Upper lobe of left lung (tissue), 6 donors: ENCODE results near the gene NBEAL2. TPM values are rescaled to one million over a fixed set of nuclear protein-coding genes. Genes with fewer than 3 reads are reported as not detected.

Experiments
- ATAC-seq, 2 donors: fragments of 200-7000 bp; cut with Tn5 transposase; one replicate each; pipeline ENCODE4 v1.9.1; 2022; ENCODE audit warnings: mild to moderate bottlenecking in 2 of 2, moderate library complexity in 2 of 2; ENCODE audit not compliant: low FRiP score in 2 of 2
- DNase-seq, 2 donors: peaks; one replicate each; pipeline ENCODE4 v3.0.0-alpha.2; 2019 to 2020
- H3K27ac ChIP-seq, 4 donors: fragments of 200-600 bp; sonication (generic); one replicate each; pipeline ENCODE4 v1.5.1; 2016 to 2019
- H3K27me3 ChIP-seq, 4 donors: fragments of 200-600 bp; sonication (generic); one replicate each; pipeline ENCODE4 v1.5.1; 2017 to 2019
- H3K36me3 ChIP-seq, 4 donors: fragments of 200-600 bp; sonication (generic); one replicate each; pipeline ENCODE4 v1.5.1; 2016 to 2019
- H3K4me1 ChIP-seq, 4 donors: fragments of 200-600 bp; sonication (generic); one replicate each; pipeline ENCODE4 v1.5.1; 2018 to 2019
- H3K4me3 ChIP-seq, 4 donors: fragments of 200-600 bp; sonication (generic); one replicate each; pipeline ENCODE4 v1.5.1; 2017 to 2019; ENCODE audit warnings: mild to moderate bottlenecking in 2 of 4, moderate library complexity in 1 of 4
- H3K9me3 ChIP-seq, 4 donors: fragments of 200-600 bp; sonication (generic); one replicate each; pipeline ENCODE4 v1.5.1; 2018 to 2019
- EP300 ChIP-seq, 4 donors: sonication (generic); formaldehyde crosslinking; IDR thresholded peaks; one replicate each; pipeline ENCODE4 v1.5.1; 2017; ENCODE audit warnings: antibody characterized with exemption in 4 of 4, control low read depth in 2 of 4
- POLR2A ChIP-seq, 4 donors: fragments of 450-650 bp; IDR thresholded peaks; one replicate each; pipeline ENCODE4 v1.5.1; 2016 to 2017; ENCODE audit warnings: antibody characterized with exemption in 4 of 4, mild to moderate bottlenecking in 2 of 4
- POLR2AphosphoS5 ChIP-seq, 2 donors: sonication (generic); formaldehyde crosslinking; IDR thresholded peaks; one replicate each; pipeline ENCODE4 v1.5.1; 2017; ENCODE audit warnings: antibody characterized with exemption in 2 of 2
- WGBS, 2 donors: methylation state at CpG; one replicate each; pipeline ENCODE4 v1.1.5; 2017 to 2018; 5-methylcytosine and 5-hydroxymethylcytosine counted together
- total RNA-seq, 6 donors: library from RNA; depleted of rRNA in 4 of 6; stranded (reverse); fragments of >200 nt in 4 of 6; gene quantifications; one replicate each; pipeline versions ENCODE4 v1.1.0 to v1.2.1, GENCODE V29; 2016 to 2021
- TF ChIP-seq, protein P1 (sequence below), 6 experiments: fragments of 450-650 bp in 4 of 6; fragments of 200-600 bp in 2 of 6; sonication (generic) in 2 of 6; IDR thresholded peaks; one replicate each; pipeline ENCODE4 v1.5.1; 2016 to 2019; ENCODE audit warnings: antibody characterized with exemption in 6 of 6
- donor health status: DM: no; HTN: no; CAD: no; lungs with moderate emphysema.
- donor health status: DM: no; HTN: yes; CAD: no; lungs with severe emphysema.

The NBEAL2 gene
- total RNA-seq, 6 donors from 2014 or later, result 94.7 to 436 (median 163) TPM

GRCh38 chr3:46935168-46935858 is 44.2 kb upstream of the NBEAL2 start:
- 37 to 53% methylated on average over 6 to 7 of the region's 7 CpGs for WGBS, 2 donors
- Histone ChIP-seq H3K4me1 (peaks cover 77 to 97% (median 82%) of the 10 kb centered on the region in 4 donors), H3K4me3 (no peak overlapping the region), H3K9me3 (no peaks in the 10 kb centered on the region), H3K36me3 (peaks cover 0 to 32% (median 19%) of the 10 kb centered on the region in 4 donors), H3K27ac (peak overlapping the region; percentile 83 to 90 (median 84)), H3K27me3 (no peaks in the 10 kb centered on the region)
- peak; percentile 79 to 84 for ATAC-seq
- DNase-seq, result peak in 1 of 2 donors; percentile 93
- TF ChIP-seq EP300 (IDR thresholded peaks at IDR 0.05) (peak in 2 of 4 donors; percentile 31 to 83), POLR2AphosphoS5 (IDR thresholded peaks at IDR 0.05) (peak; percentile 47 to 65), POLR2A (IDR thresholded peaks at IDR 0.05) (peak in 1 of 4 donors; percentile 21)
- TF ChIP-seq, protein P1, sequence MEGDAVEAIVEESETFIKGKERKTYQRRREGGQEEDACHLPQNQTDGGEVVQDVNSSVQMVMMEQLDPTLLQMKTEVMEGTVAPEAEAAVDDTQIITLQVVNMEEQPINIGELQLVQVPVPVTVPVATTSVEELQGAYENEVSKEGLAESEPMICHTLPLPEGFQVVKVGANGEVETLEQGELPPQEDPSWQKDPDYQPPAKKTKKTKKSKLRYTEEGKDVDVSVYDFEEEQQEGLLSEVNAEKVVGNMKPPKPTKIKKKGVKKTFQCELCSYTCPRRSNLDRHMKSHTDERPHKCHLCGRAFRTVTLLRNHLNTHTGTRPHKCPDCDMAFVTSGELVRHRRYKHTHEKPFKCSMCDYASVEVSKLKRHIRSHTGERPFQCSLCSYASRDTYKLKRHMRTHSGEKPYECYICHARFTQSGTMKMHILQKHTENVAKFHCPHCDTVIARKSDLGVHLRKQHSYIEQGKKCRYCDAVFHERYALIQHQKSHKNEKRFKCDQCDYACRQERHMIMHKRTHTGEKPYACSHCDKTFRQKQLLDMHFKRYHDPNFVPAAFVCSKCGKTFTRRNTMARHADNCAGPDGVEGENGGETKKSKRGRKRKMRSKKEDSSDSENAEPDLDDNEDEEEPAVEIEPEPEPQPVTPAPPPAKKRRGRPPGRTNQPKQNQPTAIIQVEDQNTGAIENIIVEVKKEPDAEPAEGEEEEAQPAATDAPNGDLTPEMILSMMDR (IDR thresholded peaks at IDR 0.05), result peak in 5 of 6 experiments; percentile 20 to 77 (median 43)

- H3K4me1 ChIP-seq, result peaks cover 69 to 93% (median 75%) of the 10 kb centered on the region in 4 donors
- peak overlapping the region; percentile 83 to 90 (median 84) for H3K27ac ChIP-seq
- TF ChIP-seq EP300 (IDR thresholded peaks at IDR 0.05) (no peak), POLR2A (IDR thresholded peaks at IDR 0.05) (no peak), POLR2AphosphoS5 (IDR thresholded peaks at IDR 0.05) (no peak)
- TF ChIP-seq, protein P1 (IDR thresholded peaks at IDR 0.05), result no peak
- peak in 1 of 2 donors; percentile 17 for ATAC-seq
- H3K27me3 ChIP-seq, result no peaks in the 10 kb centered on the region
- H3K36me3 ChIP-seq, result peaks cover 0 to 39% (median 19%) of the 10 kb centered on the region in 4 donors
- 52 to 75% methylated on average over 7 of the region's 7 CpGs for WGBS, 2 donors
- no peaks in the 10 kb centered on the region for H3K9me3 ChIP-seq
- no peak overlapping the region for H3K4me3 ChIP-seq
- DNase-seq, result no peak
Measured at GRCh38 chr3:46935989-46936558, 43.4 kb upstream of the NBEAL2 start.

DNA sequence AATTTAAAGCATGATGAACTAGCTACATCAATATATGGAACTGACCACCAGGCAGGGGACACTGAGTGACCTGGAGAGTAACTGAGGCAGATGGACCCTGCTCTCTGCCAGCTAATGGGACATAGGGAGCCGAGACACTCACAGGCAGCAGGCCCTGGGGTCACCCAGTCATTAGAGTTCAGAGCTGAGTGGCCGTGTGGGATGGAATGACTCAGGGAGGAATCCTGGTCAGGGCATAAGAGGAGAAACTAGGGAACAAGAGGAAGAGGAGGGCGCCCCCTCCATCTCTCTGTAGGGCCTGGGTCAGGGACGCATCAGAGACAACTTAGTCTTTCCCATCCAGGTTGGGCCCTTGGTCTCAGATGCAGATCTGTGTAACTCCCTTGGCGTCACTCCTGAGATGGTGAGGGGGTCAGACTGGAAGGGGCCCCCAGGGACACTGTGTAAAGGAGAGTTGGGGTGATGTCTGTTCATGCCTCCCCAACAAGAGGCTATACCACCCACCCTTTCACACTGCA is 42.7 kb upstream of the NBEAL2 start:
- no peak overlapping the region for H3K4me3 ChIP-seq
- 83 to 92% methylated on average over 5 of the region's 5 CpGs for WGBS, 2 donors
- DNase-seq (no peak), ATAC-seq (no peak)
- H3K9me3 ChIP-seq, result no peaks in the 10 kb centered on the region
- H3K27ac ChIP-seq, result peak overlapping the region; percentile 83 to 90 (median 84)
- H3K27me3 ChIP-seq, result no peaks in the 10 kb centered on the region
- peaks cover 62 to 90% (median 67%) of the 10 kb centered on the region in 4 donors for H3K4me1 ChIP-seq
- H3K36me3 ChIP-seq, result peaks cover 0 to 39% (median 19%) of the 10 kb centered on the region in 4 donors
- TF ChIP-seq POLR2A (IDR thresholded peaks at IDR 0.05) (no peak), EP300 (IDR thresholded peaks at IDR 0.05) (no peak), POLR2AphosphoS5 (IDR thresholded peaks at IDR 0.05) (no peak)
- TF ChIP-seq, protein P1 (IDR thresholded peaks at IDR 0.05), result no peak

DNA sequence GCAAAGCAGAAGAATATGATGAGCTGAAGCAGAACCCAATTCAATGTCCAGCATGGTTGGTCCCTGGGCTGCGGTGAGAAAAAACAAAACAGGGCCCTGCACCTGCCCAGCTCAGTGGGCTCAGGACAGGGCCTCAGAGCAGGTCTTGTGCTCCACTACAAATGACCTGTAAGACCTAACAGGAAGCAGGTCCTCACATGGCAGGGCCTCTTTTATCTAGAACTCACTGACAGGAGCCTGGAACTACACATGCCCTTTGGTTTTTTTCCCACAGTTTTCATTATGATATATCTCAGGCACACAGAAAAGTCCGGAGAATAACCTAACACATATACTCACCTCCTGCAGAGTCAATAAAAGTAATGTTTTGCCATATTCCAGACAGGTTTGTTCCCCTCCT is 41.3 kb upstream of the NBEAL2 start:
- ATAC-seq, result no peak

More for the DNA sequence above, 41.3 kb upstream of the NBEAL2 start:
- no peak for TF ChIP-seq POLR2AphosphoS5 (IDR thresholded peaks at IDR 0.05)
- no peak for TF ChIP-seq POLR2A (IDR thresholded peaks at IDR 0.05)
- TF ChIP-seq, protein P1 (IDR thresholded peaks at IDR 0.05), result no peak
- no peak for TF ChIP-seq EP300 (IDR thresholded peaks at IDR 0.05)
- peaks cover 0 to 39% (median 19%) of the 10 kb centered on the region in 4 donors for H3K36me3 ChIP-seq
- H3K27me3 ChIP-seq, result no peaks in the 10 kb centered on the region
- no peak overlapping the region for H3K4me3 ChIP-seq
- peak overlapping the region in 3 of 4 donors; percentile 11 to 86 (median 25) for H3K27ac ChIP-seq
- H3K4me1 ChIP-seq, result peaks cover 57 to 90% (median 66%) of the 10 kb centered on the region in 4 donors
- WGBS, 2 donors, result 90 to 93% methylated on average over 2 of the region's 2 CpGs
- DNase-seq, result no peak
- H3K9me3 ChIP-seq, result no peaks in the 10 kb centered on the region
